ENCODE results near the gene PSMA7.
"Not testable (repeated sequence)": the region's sequence is repeated elsewhere in the genome, so short reads cannot be mapped to it uniquely, and the experiment has no call there.

The PSMA7 gene

GRCh38 chr20:62118113-62119043, 24.8 kb downstream of the PSMA7 start:
- DNase-seq = no peak

GRCh38 chr20:62117658-62118057, 25.5 kb downstream of the PSMA7 start:
- DNase-seq = no peak

- DNase-seq = no peak
Measured at GRCh38 chr20:62117362-62117646, 25.9 kb downstream of the PSMA7 start.

- no peak for DNase-seq
Measured at GRCh38 chr20:62116558-62117361, 26.4 kb downstream of the PSMA7 start.

GRCh38 chr20:62115800-62116407, 27.3 kb downstream of the PSMA7 start:
- not testable (repeated sequence) for DNase-seq

GRCh38 chr20:62114894-62115293, 28.3 kb downstream of the PSMA7 start:
- no peak for DNase-seq

GRCh38 chr20:62112368-62112767, 30.8 kb downstream of the PSMA7 start:
- no peak for DNase-seq

GRCh38 chr20:62111148-62111547, 32.0 kb downstream of the PSMA7 start:
- DNase-seq = no peak

DNA sequence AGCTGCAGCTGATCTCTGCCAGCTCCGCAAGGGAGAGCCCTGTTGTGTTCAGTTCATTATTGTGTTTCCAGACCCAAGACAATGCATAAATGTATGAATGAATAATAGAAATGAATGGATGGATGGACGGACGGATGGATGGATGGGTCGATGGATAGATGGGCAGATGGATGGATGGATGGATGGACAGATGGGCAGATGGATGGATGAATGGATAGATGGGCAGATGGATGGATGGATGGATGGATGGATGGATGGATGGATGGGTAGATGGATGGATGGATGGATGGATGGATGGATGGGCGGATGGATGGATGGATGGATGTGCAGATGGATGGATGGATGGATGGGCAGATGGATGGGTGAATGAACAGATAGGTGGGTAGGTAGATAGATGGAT, 37.6 kb downstream of the PSMA7 start:
- DNase-seq = no peak

GRCh38 chr20:62104791-62105345, 38.3 kb downstream of the PSMA7 start:
- DNase-seq = no peak

- no peak for DNase-seq
Measured at GRCh38 chr20:62104234-62104789, 38.9 kb downstream of the PSMA7 start.

GRCh38 chr20:62103508-62104233, 39.5 kb downstream of the PSMA7 start:
- no peak for DNase-seq

- no peak for DNase-seq
Measured at GRCh38 chr20:62101078-62101477, 42.1 kb downstream of the PSMA7 start.

DNA sequence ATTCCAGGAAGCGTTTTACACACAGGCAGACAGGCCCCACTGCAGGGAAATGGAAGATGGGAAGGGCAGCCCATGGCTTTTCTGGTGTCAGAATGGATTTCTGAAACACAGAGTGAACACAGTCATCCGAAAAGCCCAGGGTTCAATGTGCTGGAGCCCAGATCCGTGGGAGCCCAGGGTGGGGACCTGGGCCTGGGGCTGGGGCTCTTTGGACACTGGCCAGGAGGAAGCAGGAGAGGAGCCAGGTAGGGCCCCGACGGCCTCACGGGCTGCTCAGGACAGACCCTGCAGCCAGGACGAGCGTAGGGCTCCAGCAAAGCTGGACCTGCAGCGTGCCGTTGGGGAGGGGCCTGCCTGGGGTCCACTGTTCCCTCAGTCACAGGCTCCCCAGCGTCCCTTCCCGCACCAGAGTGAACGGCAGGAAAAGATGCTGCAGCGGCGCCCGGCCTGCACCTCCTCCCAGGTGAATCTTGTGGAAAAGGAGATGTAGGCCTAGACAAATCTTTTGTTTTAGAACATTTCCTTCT, 45.2 kb downstream of the PSMA7 start:
- DNase-seq = no peak

- no peak for DNase-seq
Measured at GRCh38 chr20:62096421-62097380, 46.5 kb downstream of the PSMA7 start.

- no peak for DNase-seq
Measured at GRCh38 chr20:62089393-62089792, 53.8 kb downstream of the PSMA7 start.

DNA sequence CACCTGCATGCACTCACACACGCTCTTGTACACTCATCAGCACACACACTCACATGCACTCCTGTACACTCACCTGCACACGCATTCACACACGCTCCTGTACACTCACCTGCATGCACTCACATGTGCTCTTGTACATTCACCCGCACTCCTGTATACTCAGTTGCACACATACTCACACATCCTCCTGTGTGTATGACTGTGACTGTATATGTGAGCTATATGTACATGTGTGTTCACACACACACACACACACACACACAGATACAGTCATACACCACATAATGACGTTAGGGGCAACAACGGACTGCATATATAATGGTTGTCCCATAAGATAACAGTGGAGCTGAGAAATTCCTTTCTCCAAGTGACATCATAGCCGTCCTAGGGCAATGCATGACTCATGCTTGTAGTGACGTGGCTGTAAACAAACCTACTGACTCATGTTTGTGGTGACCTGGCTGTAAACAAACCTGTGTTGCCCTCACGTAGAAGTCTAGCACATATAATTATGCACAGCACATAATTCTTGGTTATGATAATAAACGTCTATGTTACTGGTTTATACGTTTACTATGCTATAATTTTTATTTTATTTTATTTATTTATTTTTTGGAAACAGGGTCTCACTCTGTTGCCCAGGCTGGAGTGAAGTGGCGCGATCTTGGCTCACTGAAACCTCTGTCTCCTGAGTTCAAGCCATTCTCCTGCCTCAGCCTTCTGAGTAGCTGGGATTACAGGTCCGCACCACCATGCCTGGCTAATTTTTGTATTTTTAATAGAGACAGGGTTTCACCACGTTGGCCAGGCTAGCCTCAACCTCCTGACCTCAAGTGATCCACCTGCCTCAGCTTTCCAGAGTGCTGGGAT, 54.7 kb downstream of the PSMA7 start:
- no peak for DNase-seq

- DNase-seq = no peak
Measured at GRCh38 chr20:62087632-62088031, 55.6 kb downstream of the PSMA7 start.

DNA sequence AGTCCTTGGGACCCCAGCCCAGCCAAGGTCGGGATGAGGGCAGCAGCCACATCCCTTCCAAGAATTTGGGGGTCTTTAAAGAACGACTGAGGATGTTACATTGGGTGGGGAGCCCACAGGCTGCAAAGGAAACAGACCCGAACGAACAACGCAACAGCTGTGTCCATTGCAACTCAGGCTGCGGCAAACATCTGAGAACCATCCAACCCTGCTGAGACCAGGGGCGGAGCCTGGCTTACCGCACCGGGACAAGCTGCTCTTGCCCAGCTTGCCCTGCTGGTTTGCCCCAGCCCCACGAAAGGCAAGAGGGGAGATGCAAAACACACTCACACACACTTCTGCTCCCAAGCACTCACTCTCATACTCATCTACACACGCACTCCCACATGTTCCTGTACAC, 56.0 kb downstream of the PSMA7 start:
- DNase-seq = no peak
